Mammary epithelial cell (primary cell): ENCODE measurements around the gene VWA5B1.

Source experiments
- EZH2 ChIP-seq: IDR thresholded peaks from 2 replicates; pipeline ENCODE4 v1.6.1; 2012; ENCODE audit warnings: low read length, inconsistent platforms, borderline replicate concordance
- TF ChIP-seq, protein P1 (sequence below), 2 donors: IDR thresholded peaks in 1 of 2; conservative IDR thresholded peaks in 1 of 2; 2 replicates each; pipeline ENCODE4 v1.5.1; 2011 to 2012; ENCODE audit warnings: inconsistent platforms in 2 of 2, low read length in 2 of 2, mild to moderate bottlenecking in 2 of 2, control low read depth in 1 of 2, low read depth in 1 of 2; ENCODE audit not compliant: insufficient read depth in 1 of 2; ENCODE audit errors: extremely low read depth in 1 of 2

GRCh38 chr1:20368866-20369470 is 78.3 kb downstream of the VWA5B1 start:
- no peak for TF ChIP-seq EZH2
- TF ChIP-seq, protein P1, sequence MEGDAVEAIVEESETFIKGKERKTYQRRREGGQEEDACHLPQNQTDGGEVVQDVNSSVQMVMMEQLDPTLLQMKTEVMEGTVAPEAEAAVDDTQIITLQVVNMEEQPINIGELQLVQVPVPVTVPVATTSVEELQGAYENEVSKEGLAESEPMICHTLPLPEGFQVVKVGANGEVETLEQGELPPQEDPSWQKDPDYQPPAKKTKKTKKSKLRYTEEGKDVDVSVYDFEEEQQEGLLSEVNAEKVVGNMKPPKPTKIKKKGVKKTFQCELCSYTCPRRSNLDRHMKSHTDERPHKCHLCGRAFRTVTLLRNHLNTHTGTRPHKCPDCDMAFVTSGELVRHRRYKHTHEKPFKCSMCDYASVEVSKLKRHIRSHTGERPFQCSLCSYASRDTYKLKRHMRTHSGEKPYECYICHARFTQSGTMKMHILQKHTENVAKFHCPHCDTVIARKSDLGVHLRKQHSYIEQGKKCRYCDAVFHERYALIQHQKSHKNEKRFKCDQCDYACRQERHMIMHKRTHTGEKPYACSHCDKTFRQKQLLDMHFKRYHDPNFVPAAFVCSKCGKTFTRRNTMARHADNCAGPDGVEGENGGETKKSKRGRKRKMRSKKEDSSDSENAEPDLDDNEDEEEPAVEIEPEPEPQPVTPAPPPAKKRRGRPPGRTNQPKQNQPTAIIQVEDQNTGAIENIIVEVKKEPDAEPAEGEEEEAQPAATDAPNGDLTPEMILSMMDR (conservative IDR thresholded peaks at IDR 0.05 in 1 of 2, IDR thresholded peaks at IDR 0.05 in 1 of 2; ENCODE audit: extremely low read depth in 1 of 2, insufficient read depth in 1 of 2, low read depth in 1 of 2, low read length in 2 of 2), result no peak
